GM18870 (cell line): Measurements from ENCODE around the gene PTPA.

Source experiments
- ATAC-seq: cut with Tn5 transposase; IDR thresholded peaks from one replicate; pipeline ENCODE4 v1.9.1; 2021; ENCODE audit warnings: moderate library complexity; ENCODE audit not compliant: unreplicated experiment

The PTPA gene

GRCh38 chr9:129081388-129081904, 29.8 kb upstream of the PTPA start:
- ATAC-seq = no peak

GRCh38 chr9:129084087-129084486, 27.1 kb upstream of the PTPA start:
- no peak for ATAC-seq

GRCh38 chr9:129089246-129089645, 22.0 kb upstream of the PTPA start:
- ATAC-seq = no peak

- ATAC-seq = no peak
Observed at GRCh38 chr9:129093602-129094386, 17.4 kb upstream of the PTPA start.

- no peak for ATAC-seq
Observed at GRCh38 chr9:129094387-129095169, 16.6 kb upstream of the PTPA start.

- no peak for ATAC-seq
Observed at GRCh38 chr9:129095170-129095667, 16.0 kb upstream of the PTPA start.

- ATAC-seq = no peak
Observed at GRCh38 chr9:129095908-129096307, 15.3 kb upstream of the PTPA start.

- no peak for ATAC-seq
Observed at GRCh38 chr9:129097671-129098306, 13.4 kb upstream of the PTPA start.

- no peak for ATAC-seq
Observed at GRCh38 chr9:129098328-129098727, 12.9 kb upstream of the PTPA start.

GRCh38 chr9:129100383-129101169, 10.6 kb upstream of the PTPA start:
- ATAC-seq = no peak

- ATAC-seq = no peak
Observed at GRCh38 chr9:129101279-129101678, 9.9 kb upstream of the PTPA start.

GRCh38 chr9:129102095-129102525, 9.1 kb upstream of the PTPA start:
- ATAC-seq = no peak

- ATAC-seq = no peak
Observed at GRCh38 chr9:129102791-129103594, 8.2 kb upstream of the PTPA start.

GRCh38 chr9:129103595-129103965, 7.6 kb upstream of the PTPA start:
- ATAC-seq = no peak

GRCh38 chr9:129104051-129104450, 7.2 kb upstream of the PTPA start:
- ATAC-seq = no peak

- ATAC-seq = no peak
Observed at GRCh38 chr9:129105857-129106694, 5.1 kb upstream of the PTPA start.

- ATAC-seq = no peak
Observed at GRCh38 chr9:129107651-129108050, 3.6 kb upstream of the PTPA start.

- ATAC-seq = no peak
Observed at GRCh38 chr9:129108083-129108804, 3.0 kb upstream of the PTPA start.
